Globus pallidus (tissue), 1 donor: Measurements from ENCODE around the gene CEBPB.
"Not testable (repeated sequence)": the region's sequence is repeated elsewhere in the genome, so short reads cannot be mapped to it uniquely, and the experiment has no call there.

ENCODE experiments used
- DNase-seq: peaks from one replicate; pipeline ENCODE4 v3.0.0-alpha.2; 2015; ENCODE audit warnings: low spot score

CEBPB gene

GRCh38 chr20:50169329-50169823 is 21.3 kb upstream of the CEBPB start:
- peak; percentile 75 for DNase-seq

GRCh38 chr20:50170549-50171220 is 19.9 kb upstream of the CEBPB start:
- DNase-seq, result no peak

- no peak for DNase-seq
These were observed 18.1 kb upstream of the CEBPB start for GRCh38 chr20:50172347-50173013.

GRCh38 chr20:50174456-50174855 is 16.2 kb upstream of the CEBPB start:
- no peak for DNase-seq

GRCh38 chr20:50175938-50176933 is 14.4 kb upstream of the CEBPB start:
- no peak for DNase-seq

- DNase-seq, result not testable (repeated sequence)
These were observed 12.0 kb upstream of the CEBPB start for GRCh38 chr20:50178672-50179071.

GRCh38 chr20:50181344-50181743 is 9.3 kb upstream of the CEBPB start:
- DNase-seq, result no peak

GRCh38 chr20:50182346-50182745 is 8.3 kb upstream of the CEBPB start:
- DNase-seq, result no peak

- DNase-seq, result no peak
These were observed 5.2 kb upstream of the CEBPB start for GRCh38 chr20:50185426-50185825.

- DNase-seq, result peak; percentile 75
These were observed 4.3 kb upstream of the CEBPB start for GRCh38 chr20:50186151-50186885.

- no peak for DNase-seq
These were observed 3.6 kb upstream of the CEBPB start for GRCh38 chr20:50186987-50187402.

GRCh38 chr20:50187403-50188051 is 3.1 kb upstream of the CEBPB start:
- DNase-seq, result no peak

- no peak for DNase-seq
These were observed 2.3 kb upstream of the CEBPB start for GRCh38 chr20:50188287-50188688.

- DNase-seq, result no peak
These were observed 1.6 kb upstream of the CEBPB start for GRCh38 chr20:50188879-50189680.

GRCh38 chr20:50189681-50190250 is 864 bp upstream of the CEBPB start:
- DNase-seq, result no peak

- DNase-seq, result no peak
These were observed 474 bp downstream of the CEBPB start for GRCh38 chr20:50191065-50191543.

- no peak for DNase-seq
These were observed 1.1 kb downstream of the CEBPB start for GRCh38 chr20:50191544-50192363.

GRCh38 chr20:50192364-50193198 is 2.0 kb downstream of the CEBPB start:
- DNase-seq, result no peak
